Smooth muscle cell (in vitro differentiated cells): ENCODE data around the gene TMEM139. TPM values are rescaled to one million over a fixed set of nuclear protein-coding genes. Genes with fewer than 3 reads are reported as not detected.

Experiments
- DNase-seq: peaks from one replicate; lab custom pipeline; 2025; ENCODE audit not compliant: unreplicated experiment; lab: John Stamatoyannopoulos, UW
- H2AFZ ChIP-seq: fragments of 200-600 bp; sonication (generic); 2 replicates; pipeline ENCODE4 v1.6.0; 2016; ENCODE audit warnings: antibody characterized with exemption, low read depth, mild to moderate bottlenecking
- H3F3A ChIP-seq: fragments of 200-600 bp; sonication (generic); 2 replicates; pipeline ENCODE4 v1.6.0; 2017; ENCODE audit warnings: antibody characterized with exemption, low read depth
- H3K27ac ChIP-seq: fragments of 200-600 bp; sonication (generic); 2 replicates; pipeline ENCODE4 v1.5.1; 2016; ENCODE audit warnings: low read depth, mild to moderate bottlenecking
- H3K27me3 ChIP-seq: fragments of 200-600 bp; sonication (generic); 2 replicates; pipeline ENCODE4 v1.6.1; 2016; ENCODE audit warnings: low read depth, mild to moderate bottlenecking
- H3K36me3 ChIP-seq: fragments of 200-600 bp; sonication (generic); 2 replicates; pipeline ENCODE4 v1.5.1; 2016; ENCODE audit warnings: low read depth
- H3K4me1 ChIP-seq: fragments of 200-600 bp; sonication (generic); 2 replicates; pipeline ENCODE4 v1.5.1; 2016; ENCODE audit warnings: low read depth
- H3K4me2 ChIP-seq: fragments of 200-600 bp; sonication (generic); 2 replicates; pipeline ENCODE4 v1.6.0; 2016; ENCODE audit warnings: mild to moderate bottlenecking
- H3K4me3 ChIP-seq: fragments of 200-600 bp; sonication (generic); 2 replicates; pipeline ENCODE4 v1.5.1; 2016; ENCODE audit warnings: mild to moderate bottlenecking
- H3K79me2 ChIP-seq: fragments of 200-600 bp; sonication (generic); 2 replicates; pipeline ENCODE4 v1.6.0; 2016; ENCODE audit warnings: low read depth, mild to moderate bottlenecking
- H3K9ac ChIP-seq: fragments of 200-600 bp; sonication (generic); 2 replicates; pipeline ENCODE4 v1.6.0; 2016; ENCODE audit warnings: low read depth
- H3K9me3 ChIP-seq: fragments of 200-600 bp; sonication (generic); replicated peaks from 2 replicates; pipeline ENCODE4 v1.5.1; 2016; ENCODE audit warnings: low read depth
- H4K20me1 ChIP-seq: fragments of 200-600 bp; sonication (generic); 2 replicates; pipeline ENCODE4 v1.6.0; 2016; ENCODE audit warnings: low read depth
- CTCF ChIP-seq: fragments of 200-600 bp; sonication (generic); IDR thresholded peaks from 2 replicates; pipeline ENCODE4 v1.5.1; 2017; ENCODE audit warnings: borderline replicate concordance, mild to moderate bottlenecking, antibody characterized with exemption; ENCODE audit not compliant: insufficient read depth, poor library complexity, severe bottlenecking
- WGBS: methylation state at CpG from one replicate; pipeline ENCODE4 v1.1.7; 2016; ENCODE audit warnings: low lambda C conversion rate; 5-methylcytosine and 5-hydroxymethylcytosine counted together
- polyA plus RNA-seq: library from polyadenylated mRNA; unstranded; fragments of >200 nt; fragmentation: Nextera tagmentation; extraction: Ambion mirVana; gene quantifications from 2 replicates; pipeline ENCODE4 v1.2.1, GENCODE V29; 2016
- total RNA-seq: library from RNA; depleted of rRNA; stranded (reverse); fragments of >200 nt; gene quantifications from 2 replicates; pipeline ENCODE4 v1.2.3, GENCODE V29; 2014

The TMEM139 gene
- total and polyA plus RNA-seq, 2 experiments from 2014 or later, result 0.93 to 9.1 TPM

- no peak overlapping the region for H2AFZ ChIP-seq
- H3F3A ChIP-seq, result no peaks in the 10 kb centered on the region
- no peak for DNase-seq
- H3K4me2 ChIP-seq, result no peak overlapping the region
- H3K9me3 ChIP-seq, result no peaks in the 10 kb centered on the region
- no peaks in the 10 kb centered on the region for H4K20me1 ChIP-seq
- peaks cover 4% of the 10 kb centered on the region for H3K4me1 ChIP-seq
- H3K27ac ChIP-seq, result no peak overlapping the region
- H3K36me3 ChIP-seq, result no peaks in the 10 kb centered on the region
- no peak overlapping the region for H3K4me3 ChIP-seq
- no peaks in the 10 kb centered on the region for H3K79me2 ChIP-seq
- 67% methylated on average over 3 of the region's 3 CpGs for WGBS
- no peak overlapping the region for H3K9ac ChIP-seq
- H3K27me3 ChIP-seq, result no peaks in the 10 kb centered on the region
- no peak for TF ChIP-seq CTCF
Observed at GRCh38 chr7:143243614-143244013, 41.1 kb upstream of the TMEM139 start.

GRCh38 chr7:143244321-143244720, 40.4 kb upstream of the TMEM139 start:
- H3F3A ChIP-seq, result no peaks in the 10 kb centered on the region

DNA sequence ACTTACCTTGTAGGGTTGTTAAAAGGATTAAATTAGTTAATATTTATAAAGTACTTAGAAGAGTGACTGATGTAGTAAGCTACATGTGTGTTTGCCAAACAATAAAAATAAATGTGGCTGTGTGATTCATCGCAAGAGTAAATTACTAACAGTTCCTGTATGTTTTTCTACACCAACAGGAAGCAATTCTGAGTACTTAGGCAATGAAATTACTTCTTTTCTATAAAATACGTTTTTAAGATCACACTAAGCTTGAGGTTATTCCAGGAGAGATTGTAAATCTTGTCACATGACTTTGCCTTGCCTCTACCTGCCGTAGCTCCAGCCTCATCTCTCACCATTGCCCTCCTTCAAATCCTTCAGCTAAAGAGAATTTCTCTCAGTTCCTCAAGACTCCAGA, 39.6 kb upstream of the TMEM139 start:
- no peak overlapping the region for H3K27ac ChIP-seq
- DNase-seq, result no peak
- no peaks in the 10 kb centered on the region for H3K36me3 ChIP-seq
- H3K27me3 ChIP-seq, result no peaks in the 10 kb centered on the region
- no peaks in the 10 kb centered on the region for H3K9me3 ChIP-seq
- no peak overlapping the region for H2AFZ ChIP-seq
- H3K79me2 ChIP-seq, result no peaks in the 10 kb centered on the region
- no peak overlapping the region for H3K4me2 ChIP-seq
- no peak overlapping the region for H3K9ac ChIP-seq
- no peak overlapping the region for H3K4me3 ChIP-seq
- TF ChIP-seq CTCF, result no peak
- H4K20me1 ChIP-seq, result no peaks in the 10 kb centered on the region
- WGBS, result 57% methylated on average over 3 of the region's 3 CpGs
- H3K4me1 ChIP-seq, result peaks cover 4% of the 10 kb centered on the region
- no peaks in the 10 kb centered on the region for H3F3A ChIP-seq

More at GRCh38 chr7:143244321-143244720, 40.4 kb upstream of the TMEM139 start:
- no peaks in the 10 kb centered on the region for H3K27me3 ChIP-seq
- no peak overlapping the region for H3K27ac ChIP-seq
- no peak overlapping the region for H3K4me3 ChIP-seq
- 77% methylated on average over 1 of the region's 1 CpG for WGBS
- TF ChIP-seq CTCF, result no peak
- H3K79me2 ChIP-seq, result no peaks in the 10 kb centered on the region
- no peak overlapping the region for H3K4me2 ChIP-seq
- H3K4me1 ChIP-seq, result peaks cover 4% of the 10 kb centered on the region
- H3K36me3 ChIP-seq, result no peaks in the 10 kb centered on the region
- no peaks in the 10 kb centered on the region for H4K20me1 ChIP-seq
- H2AFZ ChIP-seq, result no peak overlapping the region
- DNase-seq, result no peak
- H3K9me3 ChIP-seq, result no peaks in the 10 kb centered on the region
- H3K9ac ChIP-seq, result no peak overlapping the region

DNA sequence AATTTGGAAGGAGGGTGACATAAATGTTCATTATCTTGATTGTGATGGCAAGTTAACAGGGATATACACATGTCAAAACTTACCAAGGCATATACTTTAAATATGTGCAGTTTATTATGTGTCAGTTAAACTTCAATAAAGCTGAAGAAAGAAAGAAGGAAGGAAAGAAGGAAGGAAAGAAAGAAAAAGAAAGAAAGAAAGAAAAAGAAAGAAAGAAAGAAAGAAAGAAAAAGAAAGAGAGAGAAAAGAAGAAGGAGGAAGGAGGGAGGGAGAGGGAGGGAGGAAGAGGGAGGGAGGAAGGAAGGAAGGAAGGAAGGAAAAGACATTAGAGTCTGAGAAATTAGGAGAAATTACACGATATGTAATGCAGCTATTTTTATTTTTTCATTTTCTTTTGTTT, 37.4 kb upstream of the TMEM139 start:
- no peaks in the 10 kb centered on the region for H3F3A ChIP-seq
- no peaks in the 10 kb centered on the region for H4K20me1 ChIP-seq
- H3K79me2 ChIP-seq, result no peaks in the 10 kb centered on the region
- H2AFZ ChIP-seq, result no peak overlapping the region
- H3K4me3 ChIP-seq, result no peak overlapping the region
- WGBS, result 78% methylated on average over 1 of the region's 1 CpG
- H3K9ac ChIP-seq, result no peak overlapping the region
- H3K4me1 ChIP-seq, result no peaks in the 10 kb centered on the region
- TF ChIP-seq CTCF, result no peak
- DNase-seq, result no peak
- H3K9me3 ChIP-seq, result no peaks in the 10 kb centered on the region
- no peaks in the 10 kb centered on the region for H3K27me3 ChIP-seq
- H3K27ac ChIP-seq, result no peak overlapping the region
- no peak overlapping the region for H3K4me2 ChIP-seq
- no peaks in the 10 kb centered on the region for H3K36me3 ChIP-seq
